Fibroblast of lung (primary cell): Measurements from ENCODE around the gene OR4C5.
"Not testable (repeated sequence)": the region's sequence is repeated elsewhere in the genome, so short reads cannot be mapped to it uniquely, and the experiment has no call there.

ENCODE experiments used
- CTCF ChIP-seq, 2 donors: IDR thresholded peaks in 1 of 2; conservative IDR thresholded peaks in 1 of 2; 1 replicate in 1 of 2; 2 replicates in 1 of 2; pipeline ENCODE4 v1.5.1; 2011 to 2012; ENCODE audit warnings: low read length in 2 of 2, control low read depth in 1 of 2, inconsistent platforms in 1 of 2, low read depth in 1 of 2, mild to moderate bottlenecking in 1 of 2
- EZH2 ChIP-seq: IDR thresholded peaks from 2 replicates; pipeline ENCODE4 v1.5.1; 2012; ENCODE audit warnings: low read length, control low read depth, mild to moderate bottlenecking; ENCODE audit errors: missing control alignments

GRCh38 chr11:48324620-48325019 is 41.6 kb downstream of the OR4C5 start, which contains the start of gene OR4C3:
- not testable (repeated sequence) for TF ChIP-seq EZH2; CTCF (conservative IDR thresholded peaks at IDR 0.05 in 1 of 2, IDR thresholded peaks at IDR 0.05 in 1 of 2; ENCODE audit: low read depth in 1 of 2, low read length in 2 of 2)
